Measurements from ENCODE around the gene KRT86.
"Not testable (repeated sequence)": the region's sequence is repeated elsewhere in the genome, so short reads cannot be mapped to it uniquely, and the experiment has no call there.

KRT86 gene

GRCh38 chr12:52252728-52253343, 21.6 kb upstream of the KRT86 start:
- DNase-seq = no peak

GRCh38 chr12:52253391-52254179, 20.9 kb upstream of the KRT86 start:
- DNase-seq = no peak

DNA sequence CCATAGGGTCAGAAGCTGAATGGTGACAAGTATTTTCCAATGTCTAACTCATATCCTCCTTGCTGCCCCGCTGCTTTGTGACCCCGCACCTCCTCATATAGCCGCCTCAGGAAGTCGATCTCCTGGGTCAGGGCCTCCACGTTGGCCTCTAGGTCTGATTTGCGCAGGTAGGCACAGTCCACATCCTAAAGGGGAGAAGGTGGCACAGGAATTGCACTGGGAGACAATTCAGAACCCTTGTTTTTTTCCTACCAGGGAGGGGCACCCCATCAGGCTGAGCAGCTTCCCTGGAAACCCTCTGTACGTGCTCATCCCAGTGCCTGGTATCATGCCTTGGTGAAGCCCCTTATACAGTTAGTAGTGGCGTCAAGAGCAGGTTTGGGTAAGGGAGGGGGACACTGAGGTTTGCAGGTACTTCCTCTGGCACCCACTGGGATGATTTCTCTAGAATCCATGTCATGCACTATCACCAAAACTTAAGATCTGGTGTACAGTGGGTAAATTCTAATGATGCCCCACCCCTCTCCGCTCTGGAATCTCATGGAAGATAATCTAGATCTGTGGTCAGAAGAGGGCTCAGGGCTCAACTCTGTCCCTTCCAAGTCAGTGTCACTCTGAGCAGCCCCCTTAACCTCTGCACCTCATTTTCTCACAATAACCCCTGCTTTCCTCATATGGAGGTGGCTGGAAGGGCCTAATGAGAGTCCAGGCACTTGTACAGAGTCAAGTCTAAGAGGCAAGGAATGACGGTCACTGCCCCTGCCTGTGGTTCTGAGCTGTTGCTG, 20.1 kb upstream of the KRT86 start:
- no peak for DNase-seq

DNA sequence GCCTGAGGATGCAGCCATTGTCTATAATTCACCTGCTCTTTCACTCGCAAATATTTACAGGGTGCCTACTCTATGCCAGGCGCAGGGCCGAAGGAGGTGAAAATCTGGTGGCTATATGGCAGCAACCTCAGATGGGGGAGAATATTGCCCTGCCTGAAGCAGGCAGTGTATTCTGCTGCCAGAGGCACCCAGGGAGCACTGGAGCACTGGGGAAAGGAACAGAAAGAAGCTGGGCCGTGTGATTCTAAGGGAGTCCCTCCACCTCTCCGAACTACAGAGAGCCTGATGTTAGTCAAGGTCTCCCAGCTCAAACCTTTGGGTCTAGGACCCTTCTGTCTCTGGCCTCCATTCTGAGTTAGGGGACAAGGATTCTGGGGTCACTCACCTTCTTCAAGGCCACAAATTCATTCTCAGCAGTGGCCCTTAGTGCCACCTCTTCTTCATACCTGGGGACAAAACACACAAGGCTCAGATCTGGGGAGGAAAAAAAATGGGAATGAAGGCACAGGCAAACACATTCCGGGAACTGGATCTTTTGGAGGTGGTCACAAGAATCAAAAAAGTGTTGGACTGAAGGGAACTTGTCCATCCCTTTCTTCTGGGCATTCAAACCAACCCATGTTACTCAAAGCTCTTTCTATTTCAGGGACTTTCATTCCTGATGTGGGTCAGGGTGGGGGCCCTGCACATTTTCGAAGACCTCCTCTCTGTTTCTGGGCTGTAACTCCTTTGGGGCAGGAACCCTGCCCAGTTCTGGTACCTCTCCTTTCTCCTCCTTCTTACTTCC, 19.3 kb upstream of the KRT86 start:
- no peak for DNase-seq

DNA sequence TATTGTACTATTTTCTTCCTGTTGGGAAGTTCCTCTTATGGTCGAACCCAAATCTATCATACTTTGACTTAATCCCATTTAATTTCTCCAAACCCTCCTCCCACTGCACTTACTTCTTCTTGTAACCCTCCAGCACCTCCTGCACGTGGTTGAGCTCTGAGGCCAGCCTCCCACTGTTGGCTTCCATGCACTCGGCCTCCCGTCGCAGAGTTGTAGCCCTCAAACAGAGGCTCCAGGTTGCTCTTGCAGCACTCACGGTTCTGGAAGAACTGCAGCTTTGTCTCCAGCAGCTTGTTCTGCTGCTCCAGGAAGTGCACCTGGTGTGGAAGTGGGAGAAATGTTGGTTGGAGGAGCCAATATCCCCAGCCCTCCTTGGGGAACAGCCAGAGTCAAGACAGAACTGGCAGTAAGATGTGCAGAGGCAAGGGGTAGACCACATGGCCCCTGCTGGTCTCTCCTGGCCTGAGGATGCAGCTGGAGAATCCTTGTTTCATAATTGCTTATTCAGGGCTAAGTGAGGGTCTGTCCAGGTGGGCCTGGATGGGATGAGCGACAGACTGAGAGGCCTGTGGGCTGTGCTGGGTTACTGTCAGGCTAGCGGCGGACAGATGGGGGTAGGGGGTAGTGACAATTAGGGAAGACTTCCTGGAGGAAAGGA, 18.4 kb upstream of the KRT86 start:
- DNase-seq = no peak

GRCh38 chr12:52256584-52256935, 17.9 kb upstream of the KRT86 start:
- DNase-seq = no peak

DNA sequence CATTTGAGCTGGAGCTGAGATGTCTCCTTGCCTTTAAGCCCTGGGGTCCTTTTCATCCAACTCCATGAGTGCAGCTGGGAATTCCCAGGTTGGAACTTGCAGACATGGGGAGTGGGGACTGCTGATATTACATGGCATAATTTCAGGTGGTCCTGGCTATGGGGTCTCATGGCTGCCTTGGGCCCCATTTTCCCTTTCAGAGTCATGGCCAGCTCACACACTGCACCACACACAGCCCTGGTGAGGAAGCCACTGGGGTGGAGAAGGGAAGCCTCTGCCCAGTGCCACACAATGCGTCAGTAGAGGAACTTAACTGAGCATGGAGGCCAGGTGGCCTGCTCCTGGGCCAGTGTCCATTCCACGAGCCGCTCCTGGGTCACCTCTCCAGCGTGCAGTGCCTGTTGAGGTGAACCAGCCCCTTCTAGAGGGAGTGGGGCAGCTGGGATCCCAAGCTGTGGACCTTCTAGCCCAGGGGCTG, 17.3 kb upstream of the KRT86 start:
- no peak for DNase-seq

GRCh38 chr12:52257922-52258321, 16.5 kb upstream of the KRT86 start:
- not testable (repeated sequence) for DNase-seq

DNA sequence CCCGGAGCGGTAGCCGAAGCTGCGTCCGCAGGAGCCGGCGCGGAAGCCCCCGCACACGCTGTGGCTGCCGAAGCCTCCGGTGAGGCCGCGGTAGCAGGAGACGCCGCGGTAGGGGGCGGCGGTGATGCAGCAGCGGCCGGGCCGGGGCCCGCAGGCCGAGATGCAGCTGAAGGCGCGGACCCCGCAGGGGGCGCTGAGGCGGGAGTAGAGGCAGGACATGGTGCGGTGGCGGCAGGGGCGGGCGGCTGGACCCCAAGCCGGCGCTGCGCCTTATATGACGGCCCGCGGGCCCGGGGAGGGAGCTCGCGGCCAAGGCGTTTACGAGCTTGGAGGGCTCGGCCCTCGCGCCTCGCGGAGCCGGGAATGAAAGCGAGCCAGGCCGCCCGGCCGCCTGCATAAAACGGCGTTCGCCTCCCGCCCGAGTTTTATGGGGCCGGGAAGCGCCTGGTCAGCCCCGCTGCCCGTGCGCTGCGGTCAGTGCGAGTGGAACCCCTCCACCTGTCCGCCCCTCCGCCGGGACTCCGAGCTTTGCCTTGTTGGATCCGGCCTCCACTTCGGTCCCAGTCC, 16.0 kb upstream of the KRT86 start:
- no peak for DNase-seq

- DNase-seq = no peak
These were observed 14.7 kb upstream of the KRT86 start for GRCh38 chr12:52259657-52260243.

DNA sequence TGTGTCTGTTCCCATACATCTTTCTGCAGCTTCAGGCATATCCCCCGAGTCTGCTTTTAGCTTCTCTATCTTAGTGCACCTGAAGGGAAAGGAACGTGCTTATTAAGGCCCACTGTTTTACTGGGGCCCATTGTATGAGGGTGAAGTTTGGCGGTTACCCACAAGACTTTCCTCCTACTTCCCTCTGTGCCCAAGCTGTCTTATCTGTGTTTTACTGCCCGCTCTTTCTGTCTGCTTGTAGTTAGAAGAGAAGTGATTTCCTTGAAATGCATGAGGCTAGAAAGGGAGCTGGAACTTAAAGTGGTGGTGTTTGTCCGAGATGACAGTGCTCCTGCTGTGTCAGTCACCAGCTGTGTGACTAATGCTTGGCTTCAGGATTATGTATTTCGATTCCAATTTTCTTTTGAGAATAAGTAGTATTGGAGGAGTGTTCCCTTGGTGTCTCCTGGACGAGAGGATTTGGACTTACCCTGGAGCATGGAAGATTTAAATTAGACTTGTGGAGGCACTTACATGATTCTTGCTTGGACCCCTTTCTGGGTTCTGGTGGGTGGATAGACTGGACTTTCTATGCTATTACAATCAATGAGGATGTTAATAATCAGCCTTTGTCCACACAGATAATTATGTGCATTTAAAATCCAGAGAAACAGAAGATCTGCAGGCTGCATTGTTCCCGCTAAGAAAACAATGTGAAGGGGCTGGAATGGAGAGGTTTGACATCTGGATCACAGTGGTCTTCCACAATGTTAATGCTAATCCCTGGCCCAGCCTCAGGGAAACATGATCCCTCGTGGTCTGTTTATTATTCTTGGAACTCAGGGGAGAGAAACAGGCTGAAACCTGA, 13.9 kb upstream of the KRT86 start:
- no peak for DNase-seq

GRCh38 chr12:52261208-52261484, 13.3 kb upstream of the KRT86 start:
- DNase-seq = no peak

- DNase-seq = no peak
These were observed 12.2 kb upstream of the KRT86 start for GRCh38 chr12:52262286-52262685.

- no peak for DNase-seq
These were observed 10.5 kb upstream of the KRT86 start for GRCh38 chr12:52263761-52264434.

- DNase-seq = no peak
These were observed 10.0 kb upstream of the KRT86 start for GRCh38 chr12:52264435-52264825.

- no peak for DNase-seq
These were observed 7.9 kb upstream of the KRT86 start for GRCh38 chr12:52266514-52266913.

DNA sequence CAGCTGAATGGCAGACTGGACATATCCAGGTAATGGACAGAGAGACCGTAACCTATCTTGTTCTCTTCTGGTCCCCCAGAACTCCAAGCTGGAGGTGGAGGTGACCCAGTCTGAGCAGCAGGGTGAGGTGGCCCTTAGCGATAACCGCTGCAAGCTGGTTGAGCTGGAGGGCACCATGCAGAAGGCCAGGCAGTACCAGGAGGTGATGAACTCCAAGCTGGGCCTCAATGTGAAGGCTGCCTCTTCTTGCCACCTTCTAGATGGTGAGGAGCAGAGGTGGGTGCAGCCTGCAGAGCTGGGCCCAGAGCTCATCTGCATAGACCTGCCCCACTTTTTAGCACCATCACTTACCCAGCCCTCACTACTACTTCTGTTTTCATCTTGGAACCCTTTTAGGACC, 7.2 kb upstream of the KRT86 start:
- no peak for DNase-seq

GRCh38 chr12:52267699-52268098, 6.7 kb upstream of the KRT86 start:
- no peak for DNase-seq

DNA sequence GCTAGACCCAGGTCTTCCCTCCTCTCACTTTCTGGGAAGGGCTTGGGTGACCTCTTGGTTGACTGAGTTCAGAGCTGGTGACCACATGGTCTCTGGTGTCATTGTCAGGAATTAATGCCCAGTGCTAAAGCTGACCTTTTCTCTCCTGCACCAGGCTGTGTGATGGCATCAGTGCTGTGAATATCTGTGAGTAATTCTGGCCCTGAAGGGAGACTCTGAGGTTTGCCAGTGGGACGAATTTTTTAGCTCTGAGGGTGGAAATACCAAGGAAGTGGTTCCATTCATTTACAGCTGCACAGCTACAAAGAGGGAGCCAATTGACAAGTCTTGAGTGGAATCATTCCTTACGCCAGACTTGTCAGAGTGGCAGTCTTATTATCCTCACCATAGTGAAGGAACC, 6.2 kb upstream of the KRT86 start:
- no peak for DNase-seq

DNA sequence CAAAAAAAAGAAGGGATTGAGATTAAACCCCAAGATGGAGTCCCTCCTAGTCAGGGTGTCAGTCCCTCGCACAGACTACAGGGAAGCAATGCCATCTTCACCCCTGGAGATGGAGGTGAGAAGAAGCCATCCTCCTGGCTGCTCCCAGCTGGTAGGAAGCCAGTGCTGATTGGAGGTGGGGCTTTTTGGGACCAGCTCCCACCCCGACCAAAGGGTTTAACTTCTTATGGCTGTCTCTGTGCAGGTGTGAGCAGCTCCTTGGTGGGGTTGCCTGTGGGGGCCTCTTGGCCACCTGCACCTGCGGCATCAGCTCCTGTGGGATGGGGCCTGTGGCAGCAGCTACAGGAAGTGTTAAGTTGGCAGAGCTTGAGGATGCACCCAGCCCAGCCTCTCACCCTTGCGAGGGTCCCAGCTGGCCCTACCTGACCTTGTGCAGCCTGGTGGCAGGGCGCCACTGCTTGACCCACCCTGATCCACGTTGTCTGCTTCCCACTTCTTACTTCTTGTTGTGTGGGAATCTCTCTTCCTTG, 3.8 kb upstream of the KRT86 start:
- no peak for DNase-seq
